ENCODE results near the gene FAM167B.

DNA sequence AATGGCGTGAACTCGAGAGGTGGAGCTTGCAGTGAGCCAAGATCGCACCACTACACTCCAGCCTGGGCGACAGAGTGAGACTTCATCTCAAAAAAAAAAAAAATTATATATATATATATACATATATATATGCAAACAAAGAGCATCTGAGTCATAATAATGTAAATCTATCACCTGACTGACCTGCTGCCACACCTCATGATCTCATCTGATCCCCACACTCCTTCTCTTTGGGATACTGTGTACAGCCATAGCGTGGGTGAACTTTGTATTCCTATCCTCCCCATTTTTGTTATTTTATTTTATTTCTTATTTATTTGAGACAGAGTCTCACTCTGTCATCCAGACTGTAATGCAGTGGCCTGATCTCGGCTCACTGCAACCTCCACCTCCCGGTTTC lies 42.2 kb downstream of the FAM167B start:
- TF ChIP-seq, protein P1, sequence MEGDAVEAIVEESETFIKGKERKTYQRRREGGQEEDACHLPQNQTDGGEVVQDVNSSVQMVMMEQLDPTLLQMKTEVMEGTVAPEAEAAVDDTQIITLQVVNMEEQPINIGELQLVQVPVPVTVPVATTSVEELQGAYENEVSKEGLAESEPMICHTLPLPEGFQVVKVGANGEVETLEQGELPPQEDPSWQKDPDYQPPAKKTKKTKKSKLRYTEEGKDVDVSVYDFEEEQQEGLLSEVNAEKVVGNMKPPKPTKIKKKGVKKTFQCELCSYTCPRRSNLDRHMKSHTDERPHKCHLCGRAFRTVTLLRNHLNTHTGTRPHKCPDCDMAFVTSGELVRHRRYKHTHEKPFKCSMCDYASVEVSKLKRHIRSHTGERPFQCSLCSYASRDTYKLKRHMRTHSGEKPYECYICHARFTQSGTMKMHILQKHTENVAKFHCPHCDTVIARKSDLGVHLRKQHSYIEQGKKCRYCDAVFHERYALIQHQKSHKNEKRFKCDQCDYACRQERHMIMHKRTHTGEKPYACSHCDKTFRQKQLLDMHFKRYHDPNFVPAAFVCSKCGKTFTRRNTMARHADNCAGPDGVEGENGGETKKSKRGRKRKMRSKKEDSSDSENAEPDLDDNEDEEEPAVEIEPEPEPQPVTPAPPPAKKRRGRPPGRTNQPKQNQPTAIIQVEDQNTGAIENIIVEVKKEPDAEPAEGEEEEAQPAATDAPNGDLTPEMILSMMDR (IDR thresholded peaks at IDR 0.05): no peak
- TF ChIP-seq EP300 (IDR thresholded peaks at IDR 0.05) (no peak), POLR2A (IDR thresholded peaks at IDR 0.05) (no peak)

Data from ovary (tissue), 3 donors.